Liver (tissue), 9 donors: Measurements from ENCODE around the gene HPCA. TPM values are rescaled to one million over a fixed set of nuclear protein-coding genes. Genes with fewer than 3 reads are reported as not detected.

Source experiments
- DNase-seq: peaks from one replicate; pipeline ENCODE4 v3.0.0-alpha.2; 2017; ENCODE audit warnings: low spot score
- H3K27ac ChIP-seq, 2 donors: one replicate each; pipeline ENCODE4 v1.7.0; 2013; ENCODE audit warnings: inconsistent platforms in 2 of 2, low read length in 2 of 2, control low read depth in 1 of 2, low read depth in 1 of 2, mild to moderate bottlenecking in 1 of 2
- H3K27me3 ChIP-seq, 4 donors: one replicate each; pipeline versions ENCODE4 v1.6.1 to v1.7.0; 2013; ENCODE audit warnings: low read length in 3 of 4, inconsistent platforms in 1 of 4, mild to moderate bottlenecking in 1 of 4, moderate library complexity in 1 of 4; ENCODE audit not compliant: control insufficient read depth in 4 of 4, insufficient read depth in 4 of 4
- H3K36me3 ChIP-seq, 4 donors: one replicate each; pipeline versions ENCODE4 v1.6.1 to v1.7.0; 2013; ENCODE audit warnings: low read length in 3 of 4, mild to moderate bottlenecking in 3 of 4, low read depth in 1 of 4, moderate library complexity in 1 of 4; ENCODE audit not compliant: control insufficient read depth in 4 of 4, insufficient read depth in 3 of 4
- H3K4me1 ChIP-seq, 4 donors: one replicate each; pipeline versions ENCODE4 v1.6.1 to v1.7.0; 2013; ENCODE audit warnings: low read length in 3 of 4, mild to moderate bottlenecking in 3 of 4, moderate library complexity in 1 of 4; ENCODE audit not compliant: control insufficient read depth in 4 of 4, insufficient read depth in 4 of 4
- H3K4me3 ChIP-seq, 3 donors: one replicate each; pipeline versions ENCODE4 v1.6.1 to v1.7.0; 2013; ENCODE audit warnings: low read length in 3 of 3, control low read depth in 1 of 3, low read depth in 1 of 3, mild to moderate bottlenecking in 1 of 3
- H3K9ac ChIP-seq, 2 donors: one replicate each; pipeline ENCODE4 v1.7.0; 2013; ENCODE audit warnings: low read length in 2 of 2, mild to moderate bottlenecking in 2 of 2, moderate library complexity in 2 of 2, control low read depth in 1 of 2, low read depth in 1 of 2
- H3K9me3 ChIP-seq, 4 donors: one replicate each; pipeline versions ENCODE4 v1.6.1 to v1.7.0; 2013; ENCODE audit warnings: low read length in 3 of 4; ENCODE audit not compliant: control insufficient read depth in 4 of 4
- EGR1 ChIP-seq, 2 donors: IDR thresholded peaks; 2 replicates each; pipeline ENCODE4 v1.6.1; 2016 to 2018; ENCODE audit warnings: antibody characterized with exemption in 2 of 2, low read depth in 2 of 2
- FOXA2 ChIP-seq: IDR thresholded peaks from 2 replicates; pipeline ENCODE4 v1.6.1; 2016; ENCODE audit warnings: antibody characterized with exemption
- GABPA ChIP-seq, 2 donors: IDR thresholded peaks in 1 of 2; conservative IDR thresholded peaks in 1 of 2; 2 replicates each; pipeline ENCODE4 v1.6.1; 2016; ENCODE audit warnings: antibody characterized with exemption in 2 of 2, mild to moderate bottlenecking in 1 of 2, moderate library complexity in 1 of 2
- HNF4A ChIP-seq, 2 donors: conservative IDR thresholded peaks; 2 replicates each; pipeline ENCODE4 v1.6.1; 2016; ENCODE audit warnings: antibody characterized with exemption in 2 of 2, mild to moderate bottlenecking in 2 of 2
- HNF4G ChIP-seq: IDR thresholded peaks from 2 replicates; pipeline ENCODE4 v1.6.1; 2016; ENCODE audit warnings: antibody characterized with exemption
- RAD21 ChIP-seq, 2 donors: IDR thresholded peaks; 2 replicates each; pipeline ENCODE4 v1.6.1; 2016; ENCODE audit warnings: antibody characterized with exemption in 2 of 2, mild to moderate bottlenecking in 2 of 2
- SP1 ChIP-seq: IDR thresholded peaks from 2 replicates; pipeline ENCODE4 v1.6.1; 2018; ENCODE audit warnings: antibody characterized with exemption, mild to moderate bottlenecking
- YY1 ChIP-seq: IDR thresholded peaks from 2 replicates; pipeline ENCODE4 v1.6.1; 2016; ENCODE audit warnings: antibody characterized with exemption, mild to moderate bottlenecking
- WGBS: extraction: QIAGEN DNeasy Blood & Tissue Kit; methylation state at CpG from one replicate; pipeline ENCODE4 v1.1.7; 2013; 5-methylcytosine and 5-hydroxymethylcytosine counted together
- polyA plus RNA-seq, 2 donors: library from polyadenylated mRNA; stranded (reverse) in 1 of 2; unstranded in 1 of 2; fragments of 200-250 nt in 1 of 2; fragments of >200 nt in 1 of 2; fragmentation: Nextera tagmentation in 1 of 2; extraction: Ambion mirVana in 1 of 2; gene quantifications; one replicate each; pipeline versions ENCODE4 v1.2.1 to v1.2.3, GENCODE V29; 2013 to 2015
- total RNA-seq, 2 donors: library from RNA; depleted of rRNA; stranded (reverse); fragments of >200 nt; gene quantifications; one replicate each; pipeline ENCODE4 v1.2.3, GENCODE V29; 2014
- TF ChIP-seq, protein P1 (sequence below): IDR thresholded peaks from 2 replicates; pipeline ENCODE4 v1.6.1; 2016; ENCODE audit warnings: antibody characterized with exemption
- TF ChIP-seq, protein P2 (sequence below): IDR thresholded peaks from 2 replicates; pipeline ENCODE4 v1.6.1; 2016; ENCODE audit warnings: antibody characterized with exemption
- donor health status: healthy.
- donor health status: healthy.
- donor health status: healthy.
- donor health status: healthy.
- donor health status: healthy.

The HPCA gene
- total and polyA plus RNA-seq, 4 donors = not detected

DNA sequence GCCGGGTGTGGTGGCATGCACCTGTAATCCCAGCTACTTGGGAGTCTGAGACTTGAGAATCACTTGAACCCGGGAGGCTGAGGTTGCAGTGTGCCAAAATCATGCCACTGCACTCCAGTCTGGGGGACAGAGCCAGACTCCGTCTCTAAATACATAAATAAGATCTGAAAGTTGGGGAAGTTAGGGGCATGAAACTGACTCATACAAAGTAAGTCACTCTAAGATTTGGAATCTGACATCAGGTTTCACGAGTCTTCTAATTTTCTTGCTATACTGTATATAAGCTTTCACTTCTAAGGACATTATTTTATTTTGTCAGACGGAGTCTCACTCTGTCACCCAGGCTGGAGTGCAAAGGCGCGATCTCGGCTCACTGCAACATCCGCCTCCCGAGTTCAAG is 48.2 kb downstream of the HPCA start:
- no peak for DNase-seq
- H3K36me3 ChIP-seq = peaks cover 0 to 7% (median 4%) of the 10 kb centered on the region in 4 donors
- H3K27ac ChIP-seq = peak overlapping the region; percentile 67 to 73
- no peak for TF ChIP-seq FOXA2
- TF ChIP-seq YY1 = no peak
- TF ChIP-seq GABPA (IDR thresholded peaks at IDR 0.05 in 1 of 2, conservative IDR thresholded peaks at IDR 0.05 in 1 of 2) = no peak
- peaks cover 10 to 45% (median 25%) of the 10 kb centered on the region in 4 donors for H3K4me1 ChIP-seq
- 93% methylated on average over 10 of the region's 10 CpGs for WGBS
- H3K4me3 ChIP-seq = no peak overlapping the region
- no peaks in the 10 kb centered on the region for H3K27me3 ChIP-seq
- H3K9me3 ChIP-seq = no peaks in the 10 kb centered on the region
- H3K9ac ChIP-seq = no peak overlapping the region

DNA sequence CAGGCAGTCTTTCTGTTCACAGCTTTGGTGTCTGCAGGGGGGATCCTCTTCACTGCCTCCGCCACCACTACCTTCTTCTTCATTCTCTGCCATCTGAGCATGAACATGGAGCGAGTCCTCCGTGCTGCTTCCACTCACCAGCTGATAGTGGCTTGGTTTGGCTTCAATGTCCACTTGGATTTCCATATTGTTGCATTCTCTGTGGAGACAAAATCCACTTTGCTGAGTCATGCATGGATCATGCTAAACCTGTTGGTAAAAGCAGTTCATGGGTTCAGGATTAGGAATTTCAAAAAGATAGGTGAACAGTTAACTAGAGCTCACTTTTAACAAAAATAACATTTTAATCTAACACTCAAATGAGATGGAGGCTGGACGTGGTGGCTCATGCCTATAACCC is 50.8 kb downstream of the HPCA start:
- peaks cover 0 to 12% (median 7%) of the 10 kb centered on the region in 4 donors for H3K36me3 ChIP-seq

DNA sequence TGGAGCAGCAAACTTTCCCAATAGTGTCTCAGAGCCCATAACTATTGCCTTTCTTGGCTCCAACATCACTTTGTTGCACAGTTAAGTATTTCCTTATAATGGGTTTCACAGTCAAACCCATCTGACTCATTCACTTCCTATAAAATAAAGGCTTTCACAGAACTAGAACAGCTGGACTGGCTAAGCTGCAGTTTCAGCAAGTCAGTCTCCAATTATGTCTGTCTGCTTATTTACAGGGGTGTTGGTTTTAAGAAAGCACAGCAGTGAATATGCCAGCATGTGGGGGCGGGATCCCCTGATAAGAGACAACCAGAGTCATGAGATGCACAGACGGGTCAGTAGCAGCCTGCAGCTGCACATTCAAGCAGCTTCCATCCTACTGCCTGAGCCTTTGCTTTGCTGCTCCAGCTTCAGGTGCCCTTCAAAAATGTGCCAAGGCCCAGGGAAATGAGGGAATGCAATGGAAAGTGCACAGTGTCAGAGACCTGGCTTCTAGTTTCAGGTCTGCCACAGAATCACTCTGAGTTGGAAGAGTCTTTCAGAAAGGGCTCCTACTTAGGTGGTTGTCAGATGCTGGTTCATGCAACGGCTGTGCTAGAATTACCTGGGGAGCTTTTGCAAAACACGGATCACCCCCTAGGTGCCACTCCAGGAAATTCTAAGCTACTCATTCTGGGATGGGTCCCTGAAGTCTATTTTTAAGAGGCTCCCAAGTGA is 53.5 kb downstream of the HPCA start:
- Histone ChIP-seq H3K9me3 (no peaks in the 10 kb centered on the region), H3K4me3 (no peak overlapping the region), H3K4me1 (peaks cover 7 to 39% (median 21%) of the 10 kb centered on the region in 4 donors), H3K9ac (no peak overlapping the region), H3K36me3 (peaks cover 2 to 23% (median 13%) of the 10 kb centered on the region in 4 donors), H3K27ac (peak overlapping the region; percentile 1 to 15), H3K27me3 (no peaks in the 10 kb centered on the region)
- TF ChIP-seq, protein P1, sequence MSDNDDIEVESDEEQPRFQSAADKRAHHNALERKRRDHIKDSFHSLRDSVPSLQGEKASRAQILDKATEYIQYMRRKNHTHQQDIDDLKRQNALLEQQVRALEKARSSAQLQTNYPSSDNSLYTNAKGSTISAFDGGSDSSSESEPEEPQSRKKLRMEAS = no peak
- TF ChIP-seq GABPA (IDR thresholded peaks at IDR 0.05 in 1 of 2, conservative IDR thresholded peaks at IDR 0.05 in 1 of 2) (no peak), RAD21 (IDR thresholded peaks at IDR 0.05) (no peak)
- DNase-seq = peak; percentile 38
- 70% methylated on average over 4 of the region's 4 CpGs for WGBS

More for the DNA sequence above, 50.8 kb downstream of the HPCA start:
- Histone ChIP-seq H3K27ac (peak overlapping the region; percentile 67 to 83), H3K4me3 (no peak overlapping the region), H3K27me3 (no peaks in the 10 kb centered on the region), H3K4me1 (peaks cover 10 to 45% (median 26%) of the 10 kb centered on the region in 4 donors), H3K9ac (no peak overlapping the region), H3K9me3 (no peaks in the 10 kb centered on the region)
- TF ChIP-seq GABPA (IDR thresholded peaks at IDR 0.05 in 1 of 2, conservative IDR thresholded peaks at IDR 0.05 in 1 of 2) (no peak), EGR1 (IDR thresholded peaks at IDR 0.05; ENCODE audit: low read depth in 2 of 2) (no peak)
- DNase-seq = no peak
- 89% methylated on average over 4 of the region's 4 CpGs for WGBS

DNA sequence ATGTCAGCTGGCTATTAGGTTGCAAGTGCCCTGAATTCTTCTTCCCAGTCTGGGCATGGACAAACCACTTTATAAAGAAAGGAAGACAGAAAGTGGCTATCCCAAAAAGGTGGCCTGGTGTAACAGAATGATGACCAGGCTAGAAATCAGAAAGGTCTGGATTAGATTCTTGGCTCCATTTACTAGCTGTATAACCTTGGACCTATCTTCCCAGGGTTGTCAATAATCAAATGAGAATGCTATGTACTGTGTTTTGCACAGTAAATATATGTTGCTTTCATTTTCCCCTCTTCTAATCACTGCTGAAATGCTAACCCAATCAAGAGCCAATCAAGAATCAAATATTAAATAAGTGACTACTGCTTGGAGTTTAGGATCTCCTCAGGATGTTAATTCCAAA is 57.9 kb downstream of the HPCA start:
- Histone ChIP-seq H3K9me3 (no peaks in the 10 kb centered on the region), H3K4me3 (no peak overlapping the region), H3K36me3 (peaks cover 2 to 27% (median 17%) of the 10 kb centered on the region in 4 donors), H3K9ac (no peak overlapping the region), H3K27ac (no peak overlapping the region), H3K4me1 (peaks cover 1 to 13% (median 12%) of the 10 kb centered on the region in 4 donors), H3K27me3 (no peaks in the 10 kb centered on the region)
- TF ChIP-seq SP1 (peak; percentile 35), HNF4A (conservative IDR thresholded peaks at IDR 0.05) (peak; percentile 23 to 56), HNF4G (no peak), RAD21 (IDR thresholded peaks at IDR 0.05) (no peak), EGR1 (IDR thresholded peaks at IDR 0.05; ENCODE audit: low read depth in 2 of 2) (no peak)
- TF ChIP-seq, protein P2, sequence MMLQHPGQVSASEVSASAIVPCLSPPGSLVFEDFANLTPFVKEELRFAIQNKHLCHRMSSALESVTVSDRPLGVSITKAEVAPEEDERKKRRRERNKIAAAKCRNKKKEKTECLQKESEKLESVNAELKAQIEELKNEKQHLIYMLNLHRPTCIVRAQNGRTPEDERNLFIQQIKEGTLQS = no peak
- no peak for DNase-seq

Other genes with a start within 250 kb of the HPCA start
- 10 to 100 TPM; 12.3 to 17.2 TPM for gene ZBTB8OS, start 235.9 kb upstream of the HPCA start, total RNA-seq
- 10 to 100 TPM; 16.1 to 33.8 TPM for gene ZBTB8OS, start 235.9 kb upstream of the HPCA start, polyA plus RNA-seq
- gene RBBP4, start 235.3 kb upstream of the HPCA start, total RNA-seq = 10 to 100 TPM; 61.3 to 93.1 TPM
- gene RBBP4, start 235.3 kb upstream of the HPCA start, polyA plus RNA-seq = 10 to 100 TPM; 35.3 to 36.6 TPM
- 1 to 10 TPM in 1 of 2 donors, under 1 TPM in 1; 0.23 to 1.5 TPM for gene SYNC, start 183.7 kb upstream of the HPCA start, total RNA-seq
- gene SYNC, start 183.7 kb upstream of the HPCA start, polyA plus RNA-seq = under 1 TPM; 0.28 to 0.33 TPM
- gene YARS1, start 69.1 kb upstream of the HPCA start, total RNA-seq = 10 to 100 TPM; 31.6 to 94.0 TPM
- 10 to 100 TPM; 39.3 to 65.8 TPM for gene YARS1, start 69.1 kb upstream of the HPCA start, polyA plus RNA-seq
- gene S100PBP, start 68.8 kb upstream of the HPCA start, total RNA-seq = 10 to 100 TPM; 15.8 to 24.8 TPM
- gene S100PBP, start 68.8 kb upstream of the HPCA start, polyA plus RNA-seq = 1 to 10 TPM; 1.9 to 6.4 TPM
- gene FNDC5, start 15.6 kb upstream of the HPCA start, total RNA-seq = 10 to 100 TPM in 1 of 2 donors, 1 to 10 TPM in 1; 2.5 to 10.5 TPM
- gene FNDC5, start 15.6 kb upstream of the HPCA start, polyA plus RNA-seq = 1 to 10 TPM in 1 of 2 donors, under 1 TPM in 1; 0.43 to 1.5 TPM
- 1 to 10 TPM in 1 of 2 donors, under 1 TPM in 1; 0.92 to 1.4 TPM for gene TMEM54, start 14.9 kb downstream of the HPCA start, total RNA-seq
- 10 to 100 TPM in 1 of 2 donors, 1 to 10 TPM in 1; 3.8 to 10.9 TPM for gene TMEM54, start 14.9 kb downstream of the HPCA start, polyA plus RNA-seq
- 1 to 10 TPM; 5.6 to 8.3 TPM for gene RNF19B, start 78.3 kb downstream of the HPCA start, total RNA-seq
- 1 to 10 TPM; 2.2 to 4.4 TPM for gene RNF19B, start 78.3 kb downstream of the HPCA start, polyA plus RNA-seq
- gene AK2, start 150.4 kb downstream of the HPCA start, total RNA-seq = 100 to 1,000 TPM in 1 of 2 donors, 10 to 100 TPM in 1; 34.2 to 181 TPM
- 100 to 1,000 TPM; 101 to 128 TPM for gene AK2, start 150.4 kb downstream of the HPCA start, polyA plus RNA-seq
- gene AZIN2, start 194.7 kb downstream of the HPCA start, total RNA-seq = 1 to 10 TPM in 1 of 2 donors, under 1 TPM in 1; 0.79 to 2.6 TPM
- under 1 TPM; 0.68 to 0.69 TPM for gene AZIN2, start 194.7 kb downstream of the HPCA start, polyA plus RNA-seq